GM18861 (cell line): Measurements from ENCODE around the gene GSTA4.
A peak's percentile ranks its signal among the peaks of the same experiment; 100 is the strongest.
"Not testable (repeated sequence)": the region's sequence is repeated elsewhere in the genome, so short reads cannot be mapped to it uniquely, and the experiment has no call there.

Source experiments
- ATAC-seq: cut with Tn5 transposase; IDR thresholded peaks from one replicate; pipeline ENCODE4 v1.9.1; 2021; ENCODE audit not compliant: unreplicated experiment

The GSTA4 gene

DNA sequence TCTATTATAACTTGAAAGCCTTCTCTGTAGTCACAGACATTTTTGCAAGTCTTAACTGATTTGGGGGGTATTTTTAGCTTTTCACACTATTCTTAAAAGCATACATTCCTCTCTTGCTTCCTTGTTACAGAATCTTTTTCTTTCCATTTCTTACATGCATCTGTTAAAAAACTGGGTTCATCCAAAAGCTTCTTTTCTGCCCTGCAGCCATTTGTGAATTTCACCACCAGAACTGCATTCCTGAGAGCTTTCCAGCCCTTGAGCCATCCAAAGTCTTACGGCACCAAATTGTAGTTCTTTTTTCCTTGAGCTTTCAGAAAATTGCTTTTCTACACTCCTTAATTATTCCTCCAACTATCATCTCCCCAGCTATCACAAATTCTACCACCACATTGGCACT, 19.7 kb upstream of the GSTA4 start:
- no peak for ATAC-seq

DNA sequence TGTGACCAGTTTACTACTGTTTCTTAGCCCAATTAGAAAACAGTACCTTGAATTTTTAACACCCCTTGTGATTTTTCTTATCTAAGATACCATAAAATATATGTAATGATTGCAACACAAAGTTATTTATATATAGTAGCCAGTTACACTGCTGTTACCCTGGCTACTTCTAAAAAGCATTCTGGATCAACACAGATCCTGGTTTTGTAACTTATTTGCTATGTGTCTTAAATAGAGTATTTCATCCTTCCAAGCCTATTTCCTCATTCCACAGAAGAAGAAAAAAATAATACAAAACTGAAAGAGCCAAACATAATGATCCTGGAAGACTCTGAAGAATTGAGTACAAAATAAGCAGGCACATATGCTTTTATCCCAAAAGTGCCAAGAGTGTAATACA, 19.0 kb upstream of the GSTA4 start:
- no peak for ATAC-seq

DNA sequence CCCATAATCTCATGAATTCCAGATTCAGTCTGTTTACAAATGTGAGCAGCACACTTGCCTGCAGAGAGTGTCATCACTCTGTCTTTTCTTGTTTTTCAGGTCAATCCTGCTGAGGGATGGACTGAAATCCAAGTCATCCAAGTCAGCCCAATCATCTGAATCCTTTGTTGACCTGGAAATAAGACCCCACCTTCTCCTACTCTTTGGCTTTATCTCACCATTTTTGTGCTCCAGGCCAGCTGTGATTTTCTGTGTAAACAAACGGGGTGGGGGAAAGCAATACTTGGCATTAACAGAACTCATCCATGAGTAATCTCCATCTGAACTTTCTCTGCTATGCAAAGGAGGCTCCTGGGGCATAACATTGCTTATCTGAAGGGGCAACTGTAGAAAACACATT, 16.9 kb upstream of the GSTA4 start:
- ATAC-seq = no peak

DNA sequence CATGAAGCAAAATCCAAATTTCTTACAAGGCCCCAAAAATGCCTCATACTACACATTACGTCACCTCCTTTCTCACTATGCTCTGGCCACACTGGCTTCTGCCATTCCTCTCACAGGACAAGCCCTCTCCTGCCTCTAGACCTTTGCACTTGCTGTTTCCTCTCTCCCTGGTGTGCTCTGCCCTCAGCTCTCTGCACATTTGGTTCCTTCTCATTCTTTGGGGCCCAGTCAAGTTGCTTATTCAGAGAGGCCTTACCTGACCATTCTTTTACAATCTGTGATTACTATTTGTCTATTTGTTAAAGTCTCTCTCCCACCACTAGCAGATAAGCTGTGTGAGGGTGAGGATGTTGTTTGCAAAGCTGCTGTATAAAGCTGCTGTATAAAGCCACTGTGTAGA, 15.4 kb upstream of the GSTA4 start:
- no peak for ATAC-seq

DNA sequence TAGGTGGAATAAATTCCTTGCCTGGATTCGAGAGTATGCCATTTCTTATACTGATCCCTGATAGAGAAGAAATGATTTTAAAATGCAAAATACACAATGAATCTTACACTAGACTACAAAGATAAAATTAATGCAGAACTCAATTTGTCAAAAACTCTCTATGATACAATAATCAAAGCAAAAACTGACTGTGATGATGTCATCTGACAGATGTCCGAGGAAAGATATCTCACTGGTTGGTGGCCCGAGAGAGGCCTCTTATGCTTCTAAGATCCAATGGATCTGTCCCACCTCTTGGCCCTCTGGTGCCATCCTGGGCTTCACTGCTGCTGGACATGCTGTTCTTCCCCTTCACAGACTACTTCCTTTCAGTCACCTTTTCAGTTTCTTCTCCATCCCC, 14.4 kb upstream of the GSTA4 start:
- ATAC-seq = no peak

DNA sequence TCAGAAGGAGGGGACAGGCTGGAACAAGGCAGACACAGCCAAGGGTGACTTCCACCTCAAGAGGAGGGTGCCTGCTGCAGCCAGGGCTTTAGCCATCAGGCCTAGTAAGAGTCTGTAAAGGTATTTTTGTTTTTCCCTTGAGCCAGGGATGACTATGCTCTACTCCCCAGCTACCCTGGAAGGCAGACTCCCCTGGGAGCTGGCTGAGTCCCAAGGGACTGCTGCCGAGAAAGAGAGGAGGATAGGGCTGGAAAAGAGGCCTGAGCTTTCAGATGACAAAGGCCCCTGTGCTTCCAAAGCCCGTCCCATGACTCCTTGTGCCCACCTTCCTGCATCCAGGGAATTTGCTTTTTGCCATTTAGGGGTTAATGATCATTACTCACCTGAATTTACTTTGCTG, 14.0 kb upstream of the GSTA4 start:
- no peak for ATAC-seq

DNA sequence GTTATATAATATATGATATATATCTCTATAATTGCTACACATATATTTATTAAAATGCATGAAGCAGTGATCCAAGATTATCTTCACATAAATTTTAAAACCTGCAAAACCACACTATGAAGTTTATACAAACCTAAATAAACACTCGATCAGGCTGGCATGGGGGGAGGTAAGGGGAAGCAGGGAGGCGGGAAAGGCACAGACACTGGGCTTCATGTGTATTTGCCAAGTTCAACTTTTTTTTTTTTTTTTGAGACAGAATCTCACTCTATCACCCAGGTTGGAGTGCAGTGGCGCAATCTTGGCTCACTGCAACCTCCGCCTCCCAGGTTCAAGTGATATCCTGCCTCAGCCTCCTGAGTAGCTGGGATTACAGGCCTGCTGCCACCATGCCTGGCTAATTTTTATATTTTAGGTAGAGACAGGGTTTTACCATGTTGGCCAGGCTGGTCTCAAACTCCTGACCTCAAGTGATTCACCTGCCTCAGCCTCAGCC, 13.2 kb upstream of the GSTA4 start:
- ATAC-seq = not testable (repeated sequence)

DNA sequence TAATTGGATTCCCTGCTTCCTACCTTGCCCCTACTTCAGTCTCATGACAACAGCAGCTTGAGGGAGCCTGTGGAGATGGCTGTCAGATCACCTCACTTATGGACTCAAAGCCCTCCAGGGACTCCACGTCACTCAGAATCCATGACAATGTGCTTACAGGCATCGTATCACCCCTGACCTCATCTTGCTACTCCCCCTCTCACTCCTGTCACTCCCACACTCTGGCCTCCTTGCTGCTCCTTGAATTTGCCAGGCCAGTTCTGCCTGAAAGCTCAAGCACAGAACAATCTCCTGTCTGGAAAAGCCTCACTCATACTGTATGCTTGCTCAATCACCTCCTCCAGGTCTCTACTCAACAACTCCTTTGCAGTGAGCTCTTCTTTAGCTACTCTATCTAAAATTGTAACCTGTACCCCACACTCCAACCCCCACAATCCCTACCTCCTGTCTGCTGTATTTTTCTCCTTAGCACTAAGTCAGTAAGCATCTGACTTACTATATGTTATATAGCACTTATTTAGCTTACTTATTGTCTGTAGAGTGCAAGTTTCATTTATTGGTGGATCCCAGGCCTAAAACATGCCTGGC, 10.7 kb upstream of the GSTA4 start:
- no peak for ATAC-seq

DNA sequence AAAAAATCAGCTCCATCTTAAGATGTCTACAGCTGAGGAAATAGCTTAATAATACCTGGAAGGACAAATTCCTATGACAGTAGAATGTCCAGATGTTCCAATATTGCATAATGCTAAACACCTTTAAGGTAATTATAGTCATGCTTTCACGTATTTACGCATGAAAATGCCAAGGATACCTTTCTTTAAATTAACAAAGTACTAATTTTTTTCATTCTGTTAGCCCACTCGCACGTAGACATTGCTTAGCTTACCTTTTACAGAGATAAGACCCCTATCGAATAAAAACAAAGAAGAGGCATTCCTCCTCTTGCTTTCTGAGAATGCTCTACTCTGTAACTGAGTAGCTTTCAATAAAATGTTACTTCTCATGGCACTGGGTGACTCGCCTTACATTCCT, 4.4 kb upstream of the GSTA4 start:
- no peak for ATAC-seq

DNA sequence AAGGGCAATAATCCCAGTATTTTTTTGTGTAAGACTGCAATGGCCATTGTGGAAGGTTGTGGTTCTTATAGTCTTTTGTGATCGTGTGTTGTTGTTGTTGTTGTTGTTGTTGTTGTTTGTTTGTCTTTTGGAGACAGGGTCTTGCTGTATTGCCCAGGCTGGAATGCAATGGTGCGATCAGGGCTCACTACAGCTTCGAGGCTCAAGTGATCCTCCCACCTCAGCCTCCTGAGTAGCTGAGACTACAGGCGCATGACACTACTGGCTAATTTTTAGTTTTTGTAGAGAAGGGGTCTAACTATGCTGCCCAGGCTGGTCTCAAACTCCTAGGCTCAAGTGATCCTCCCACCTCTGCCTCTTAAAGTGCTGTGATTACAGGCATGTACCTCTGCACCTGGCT, 3.5 kb upstream of the GSTA4 start:
- no peak for ATAC-seq

DNA sequence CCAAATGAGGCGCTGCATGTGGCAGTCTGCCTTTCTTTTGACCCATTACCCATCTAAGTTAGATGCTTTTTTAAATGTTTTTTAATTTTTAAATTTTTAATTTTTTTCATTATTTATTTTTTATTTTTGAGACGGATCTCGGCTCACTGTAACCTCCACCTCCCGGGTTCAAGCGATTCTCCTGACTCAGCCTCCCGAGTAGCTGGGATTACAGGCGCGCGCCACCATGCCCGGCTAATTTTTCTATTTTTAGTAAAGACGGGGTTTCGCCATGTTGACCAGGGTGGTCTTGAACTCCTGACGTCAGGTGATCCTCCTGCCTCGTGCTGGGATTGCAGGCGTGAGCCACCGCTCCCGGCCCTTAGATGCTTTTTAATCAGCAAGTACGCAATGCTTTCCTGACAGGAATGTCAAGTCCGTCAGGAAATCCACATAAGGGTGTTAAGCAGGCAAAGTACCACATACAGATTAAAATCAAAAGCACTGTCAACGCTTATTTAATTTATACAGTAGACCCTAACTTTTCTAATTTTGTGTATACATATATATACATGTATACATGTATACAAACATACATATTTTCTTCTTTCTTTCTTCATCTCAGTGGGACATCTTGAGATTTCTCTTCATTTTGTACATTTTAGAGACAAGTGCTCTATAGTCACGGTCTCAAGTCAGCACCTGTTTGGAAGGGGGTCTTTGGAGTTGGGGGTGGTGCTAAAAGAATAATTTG, 995 bp upstream of the GSTA4 start:
- no peak for ATAC-seq

DNA sequence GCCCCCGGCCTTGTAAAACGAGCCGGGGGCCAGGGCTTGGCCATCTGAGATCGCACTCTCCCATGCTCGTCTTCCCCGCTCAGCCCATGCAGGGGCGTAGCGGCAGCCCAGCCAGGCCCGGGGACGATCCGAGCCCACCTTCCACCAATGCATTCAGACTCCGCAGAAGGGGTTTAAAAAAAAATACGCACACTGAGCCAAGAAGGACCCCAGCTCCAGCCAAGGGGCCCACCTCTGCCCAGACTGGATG, 320 bp downstream of the GSTA4 start:
- peak; percentile 18 for ATAC-seq

DNA sequence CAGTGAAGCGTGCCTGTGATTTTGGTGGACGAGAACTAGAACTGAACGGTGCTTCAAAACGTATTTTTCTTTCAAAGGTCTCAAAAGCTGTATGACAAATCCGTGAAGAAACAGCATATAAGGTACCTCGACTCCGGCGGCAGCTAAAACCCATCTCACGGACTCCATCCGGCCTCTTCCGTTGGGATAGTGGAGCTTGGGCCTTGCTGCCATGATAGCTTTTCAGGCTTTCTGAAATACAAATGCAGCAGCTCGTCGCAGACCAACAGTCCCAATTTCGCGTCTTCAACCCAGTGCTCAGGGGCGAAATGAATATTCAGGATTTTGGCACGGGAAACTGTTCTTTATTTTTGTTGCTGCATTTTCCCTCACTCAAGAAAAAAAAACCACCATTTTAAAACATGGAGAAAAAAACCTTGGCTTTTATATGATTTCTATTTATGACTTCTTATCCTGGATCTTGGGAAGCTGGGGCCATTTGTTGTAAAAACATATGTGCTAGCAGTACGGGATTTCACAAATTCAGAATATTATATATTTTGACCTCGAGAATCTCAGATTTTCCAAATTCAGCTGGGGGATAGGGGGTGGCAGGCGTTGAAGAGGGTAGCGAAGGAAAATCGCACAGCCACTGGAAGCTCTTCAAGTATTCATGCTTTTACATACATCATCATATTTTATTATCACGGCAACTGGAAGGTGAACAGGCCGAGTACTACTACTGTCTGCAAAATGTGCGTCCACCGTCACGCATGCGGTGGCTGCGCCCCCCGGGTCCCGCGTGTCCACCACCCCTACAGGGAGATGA, 849 bp downstream of the GSTA4 start:
- no peak for ATAC-seq

DNA sequence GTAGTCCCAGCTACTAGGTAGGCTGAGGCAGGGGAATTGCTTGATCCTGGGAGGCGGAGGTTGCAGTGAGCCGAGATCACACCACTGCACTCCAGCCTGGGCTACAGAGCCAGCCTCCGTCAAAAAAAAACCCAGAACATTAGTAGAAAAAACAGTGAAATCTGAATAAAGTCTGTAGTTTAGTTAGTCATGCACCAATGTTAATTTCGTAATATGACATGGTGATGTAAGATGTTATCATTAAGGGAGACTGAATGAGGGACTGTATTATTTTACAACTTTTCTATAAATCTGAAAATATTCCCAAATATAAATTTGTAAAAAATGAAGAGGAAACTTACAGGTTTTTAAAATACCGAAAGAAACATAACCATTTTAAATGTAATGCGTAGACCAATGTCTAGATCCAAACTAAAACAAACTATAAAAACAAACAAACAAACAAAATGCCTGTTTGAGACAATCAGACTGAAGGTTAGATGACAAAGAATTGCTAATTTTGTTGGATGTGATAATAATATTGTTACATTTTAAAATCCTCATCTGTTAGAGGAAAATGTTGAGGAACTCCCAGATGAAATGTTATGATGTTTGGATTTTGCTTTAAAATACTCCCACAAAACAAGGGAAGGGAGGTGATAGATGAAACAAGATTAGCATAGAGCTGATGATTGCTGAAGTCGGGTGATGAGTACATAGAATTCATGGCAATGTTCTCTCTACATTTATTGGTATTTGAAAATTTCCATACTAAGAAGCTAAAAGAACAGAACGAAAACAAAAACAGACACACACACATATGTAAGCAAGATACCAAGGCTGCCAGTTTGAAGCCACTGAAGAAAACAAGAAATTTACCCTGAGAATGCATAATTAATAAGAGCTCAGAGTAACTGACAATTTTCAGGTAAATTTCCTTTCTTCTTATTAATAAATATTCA, 1.8 kb downstream of the GSTA4 start:
- ATAC-seq = no peak

DNA sequence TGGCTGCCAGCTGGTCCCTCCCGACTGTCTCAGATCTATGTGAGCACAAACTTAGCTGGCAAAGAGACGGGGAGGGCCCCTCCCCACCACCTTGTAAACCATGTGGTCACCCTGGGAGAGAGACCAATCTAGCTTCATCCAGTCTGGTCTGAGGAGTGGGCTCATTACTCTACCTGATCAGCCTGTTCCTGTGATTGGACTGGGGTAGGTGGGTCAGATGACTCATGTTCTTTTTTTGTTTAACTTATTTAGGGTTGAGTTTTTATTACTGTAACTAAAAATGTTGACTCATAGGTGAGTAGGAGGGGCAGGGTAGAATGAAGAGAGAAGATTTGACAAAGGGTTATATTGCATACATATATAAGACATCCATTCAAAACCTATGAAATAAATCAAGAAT, 4.7 kb downstream of the GSTA4 start:
- no peak for ATAC-seq

DNA sequence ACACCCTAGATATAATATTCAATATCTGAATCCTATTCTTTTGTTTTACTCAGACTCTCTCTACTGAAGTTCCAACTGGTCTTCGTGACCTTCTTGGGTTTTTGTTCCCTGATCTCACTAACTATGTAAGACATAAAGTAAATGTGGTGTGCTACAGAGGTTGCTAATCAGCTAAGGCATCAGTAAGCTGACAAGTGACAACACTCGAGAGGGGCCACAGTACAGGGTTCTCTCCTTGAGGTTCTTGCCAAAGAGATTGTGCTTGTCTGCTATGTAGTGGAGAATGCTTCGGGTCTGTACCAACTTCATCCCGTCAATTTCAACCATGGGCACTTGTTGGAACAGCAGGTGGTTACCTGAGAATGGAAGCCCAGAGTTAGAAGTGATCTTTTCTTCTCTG, 9.9 kb downstream of the GSTA4 start:
- no peak for ATAC-seq

DNA sequence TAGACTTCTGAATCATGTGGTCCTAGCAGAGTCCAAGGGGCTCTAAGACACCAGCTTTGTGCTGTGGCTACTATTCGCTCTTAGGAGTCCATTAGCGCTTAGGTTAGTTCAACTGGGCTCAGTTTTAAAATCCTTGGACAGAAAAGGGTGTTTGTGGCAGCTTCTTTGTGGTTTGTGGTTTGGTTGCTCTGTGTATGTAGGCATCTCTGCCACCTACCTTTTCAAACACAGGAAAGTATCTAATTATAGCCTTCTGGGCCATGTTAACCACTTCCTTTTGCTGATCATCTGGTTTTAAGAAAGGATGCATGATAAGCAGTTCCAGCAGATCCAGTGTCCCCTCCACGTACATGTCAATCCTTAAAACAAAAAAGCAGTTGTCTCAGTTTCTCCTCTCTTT, 10.8 kb downstream of the GSTA4 start:
- peak; percentile 69 for ATAC-seq

DNA sequence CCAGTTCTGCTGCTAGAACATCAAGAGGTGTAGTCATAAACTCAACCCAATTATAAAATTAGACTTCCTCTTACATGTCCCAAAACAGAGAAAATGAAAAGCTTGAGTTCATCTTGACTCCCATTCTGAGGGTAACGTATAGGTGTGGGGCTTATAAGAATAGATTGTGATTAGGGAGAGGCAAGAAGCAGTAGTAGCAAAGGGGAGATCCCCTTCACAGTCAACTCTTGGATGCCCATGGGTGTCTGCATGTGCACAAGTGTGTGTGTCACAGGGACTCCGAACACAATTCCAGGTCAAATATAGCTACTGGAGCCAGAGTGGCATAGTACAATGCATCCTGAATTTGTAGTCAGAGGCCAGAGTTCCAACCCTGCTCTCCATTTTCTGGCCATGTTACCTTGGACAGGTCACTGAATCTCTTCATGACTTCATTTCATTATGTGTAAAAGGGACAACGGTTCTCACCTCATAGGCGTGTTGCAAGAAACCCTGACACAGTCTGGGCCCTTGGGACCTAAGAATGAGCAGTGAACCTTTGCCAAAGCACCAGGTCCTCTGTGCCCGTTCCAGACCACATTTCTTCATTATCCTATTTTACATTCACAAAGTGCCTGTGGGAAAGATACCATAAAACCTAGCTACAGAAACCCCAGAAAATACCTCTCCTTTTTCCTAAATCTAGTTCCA, 11.8 kb downstream of the GSTA4 start:
- no peak for ATAC-seq

DNA sequence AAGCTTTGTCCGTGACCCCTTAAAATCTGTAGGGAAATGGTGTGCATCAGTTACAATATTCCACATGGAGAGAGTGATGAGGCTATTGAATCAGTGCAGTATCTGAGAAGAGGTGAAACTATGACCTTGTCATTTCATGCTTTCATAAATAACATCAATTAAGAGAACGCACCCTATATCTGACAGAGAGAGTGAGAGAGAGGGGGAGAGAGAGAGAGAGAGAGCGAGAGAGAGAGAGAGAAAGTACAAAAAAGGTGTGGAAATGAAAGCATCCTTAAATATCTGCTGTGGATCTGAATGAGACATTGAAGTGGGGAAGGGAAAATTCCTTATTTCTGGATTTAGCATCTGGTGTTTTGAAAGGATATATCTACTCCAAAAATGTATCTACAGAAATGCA, 12.4 kb downstream of the GSTA4 start:
- ATAC-seq = no peak

DNA sequence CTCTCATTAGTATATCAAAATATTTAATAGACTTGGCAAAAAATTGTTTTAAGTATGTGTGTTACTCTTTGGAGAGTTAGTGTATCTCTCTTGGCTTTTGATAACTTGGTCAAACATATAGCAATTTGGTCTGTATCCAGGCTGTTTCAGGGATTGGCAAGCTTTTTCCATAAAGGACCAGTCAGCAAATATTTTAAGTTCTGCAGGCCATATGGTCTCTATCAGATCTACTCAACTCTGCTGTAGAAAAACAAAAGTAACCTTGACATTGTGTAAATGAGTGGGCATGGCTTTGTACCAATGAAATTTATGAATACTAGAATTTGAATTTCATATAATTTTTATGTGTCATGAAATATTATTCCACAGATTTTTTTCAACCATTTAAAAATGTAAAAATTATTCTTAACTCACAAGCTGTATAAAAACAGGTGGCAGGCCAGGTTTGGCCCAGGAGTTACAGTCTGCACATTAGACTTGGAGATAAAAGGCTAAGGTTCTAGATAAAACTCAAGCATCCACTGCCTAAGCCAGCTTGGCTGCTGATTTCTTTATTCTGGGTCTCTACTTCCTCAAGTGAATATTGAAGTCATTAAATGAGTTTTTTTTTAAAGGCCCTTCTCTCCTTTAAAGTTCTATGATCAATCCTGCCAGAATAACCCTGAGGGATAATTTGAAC, 13.7 kb downstream of the GSTA4 start:
- no peak for ATAC-seq
